ENCODE data around the gene OOSP1. TPM values are rescaled to one million over a fixed set of nuclear protein-coding genes. Genes with fewer than 3 reads are reported as not detected.
A peak's percentile ranks its signal among the peaks of the same experiment; 100 is the strongest.

Gene OOSP1
- total and polyA plus RNA-seq, 2 of the 8 experiments (the other 6 are each of a cell fraction or from before 2014, with no cell fraction given), result not detected

GRCh38 chr11:59999691-60000090 lies 61.5 kb downstream of the OOSP1 start:
- Histone ChIP-seq H2BK15ac (ENCODE audit: low read length) (no peak overlapping the region), H2AK5ac (ENCODE audit: low read depth, low read length) (no peak overlapping the region), H2AFZ (ENCODE audit: low read length) (no peak overlapping the region), H2BK120ac (replicated peaks; ENCODE audit: low read depth, low read length) (no peak overlapping the region), H3K23ac (ENCODE audit: insufficient read length) (no peak overlapping the region), H3K4ac (replicated peaks; ENCODE audit: insufficient read length, low read depth, low read length) (no peak overlapping the region), H3K56ac (replicated peaks; ENCODE audit: insufficient read length, low read depth, low read length) (no peak overlapping the region), H3K79me1 (ENCODE audit: low read depth, low read length) (no peaks in the 10 kb centered on the region), H3K4me3 (ENCODE audit: extremely low read depth in 1 of 4, insufficient read depth in 2 of 4, low read depth in 3 of 4, low read length in 4 of 4) (no peak overlapping the region), H4K91ac (replicated peaks; ENCODE audit: insufficient read length, low read length) (no peak overlapping the region), H3K4me1 (replicated peaks in 1 of 4; ENCODE audit: control insufficient read depth in 3 of 4, insufficient read depth in 4 of 4, low read length in 3 of 4) (no peaks in the 10 kb centered on the region), H4K8ac (ENCODE audit: extremely low read depth, insufficient read depth, low read length) (no peak overlapping the region), H4K20me1 (replicated peaks in 1 of 2; ENCODE audit: control insufficient read depth in 1 of 2, insufficient read depth in 2 of 2, low read length in 2 of 2) (no peaks in the 10 kb centered on the region), H3K14ac (ENCODE audit: insufficient read length) (no peak overlapping the region), H3K18ac (ENCODE audit: extremely low read depth, low read length) (no peak overlapping the region), H3K23me2 (ENCODE audit: low read depth, low read length) (no peaks in the 10 kb centered on the region), H3K9ac (replicated peaks in 1 of 4; ENCODE audit: extremely low read depth in 1 of 4, low read depth in 3 of 4, low read length in 3 of 4) (no peak overlapping the region), H2BK12ac (ENCODE audit: low read depth, low read length) (no peak overlapping the region), H3K27me3 (replicated peaks in 1 of 4; ENCODE audit: control insufficient read depth in 3 of 4, extremely low read depth in 1 of 4, insufficient read depth in 3 of 4, low read length in 3 of 4) (no peaks in the 10 kb centered on the region), H2BK20ac (ENCODE audit: low read length) (no peak overlapping the region), H3K79me2 (ENCODE audit: control insufficient read depth in 1 of 2, insufficient read depth in 2 of 2, low read length in 2 of 2) (no peaks in the 10 kb centered on the region), H3K4me2 (ENCODE audit: insufficient read depth in 1 of 2, low read depth in 2 of 2, low read length in 2 of 2) (no peak overlapping the region), H3K9me3 (ENCODE audit: insufficient read depth in 2 of 2, low read depth in 1 of 2, low read length in 1 of 2) (no peaks in the 10 kb centered on the region), H2BK5ac (ENCODE audit: low read depth, low read length) (no peak overlapping the region), H3K36me3 (ENCODE audit: control insufficient read depth in 2 of 4, insufficient read depth in 4 of 4, low read length in 3 of 4) (no peaks in the 10 kb centered on the region), H3K27ac (ENCODE audit: low read depth, low read length) (no peak overlapping the region), H4K5ac (ENCODE audit: insufficient read length, low read depth, low read length) (no peak overlapping the region)
- WGBS, 2 experiments (ENCODE audit: extremely low coverage in 1 of 2, insufficient coverage in 1 of 2, insufficient read length in 1 of 2, insufficient replicate concordance in 2 of 2, low coverage in 1 of 2, low lambda C conversion rate in 2 of 2, missing lambda C conversion rate in 1 of 2), result 90% methylated on average over 4 of the region's 4 CpGs; no CpG with 5 or more reads in 1 of the 2 experiments
- TF ChIP-seq POLR2A (IDR thresholded peaks at IDR 0.05; ENCODE audit: control extremely low read depth in 1 of 2, low read depth in 2 of 2, low read length in 2 of 2) (no peak), ZNF274 (IDR thresholded peaks at IDR 0.05; ENCODE audit: borderline replicate concordance, extremely low read depth, low read length) (peak; percentile 47; the same call in 1 of the 2 replicates)
- FAIRE-seq (no peak), DNase-seq (ENCODE audit: low read depth in 1 of 2, low spot score in 2 of 2) (no peak)
- ChIA-PET CTCF (ENCODE audit: partially characterized antibody) (no interaction called here), POLR2A (ENCODE audit: partially characterized antibody) (no interaction called here)

All from H1 (cell line).